HUDEP-2 (cell line): ENCODE data around the gene ARFIP1.
A peak's percentile ranks its signal among the peaks of the same experiment; 100 is the strongest.
"Not testable (repeated sequence)": the region's sequence is repeated elsewhere in the genome, so short reads cannot be mapped to it uniquely, and the experiment has no call there.

ENCODE experiments used
- DNase-seq, 76 experiments: peaks; one replicate each; lab custom pipeline; 2025; ENCODE audit not compliant: unreplicated experiment in 76 of 76; lab: John Stamatoyannopoulos, UW

Gene ARFIP1

DNA sequence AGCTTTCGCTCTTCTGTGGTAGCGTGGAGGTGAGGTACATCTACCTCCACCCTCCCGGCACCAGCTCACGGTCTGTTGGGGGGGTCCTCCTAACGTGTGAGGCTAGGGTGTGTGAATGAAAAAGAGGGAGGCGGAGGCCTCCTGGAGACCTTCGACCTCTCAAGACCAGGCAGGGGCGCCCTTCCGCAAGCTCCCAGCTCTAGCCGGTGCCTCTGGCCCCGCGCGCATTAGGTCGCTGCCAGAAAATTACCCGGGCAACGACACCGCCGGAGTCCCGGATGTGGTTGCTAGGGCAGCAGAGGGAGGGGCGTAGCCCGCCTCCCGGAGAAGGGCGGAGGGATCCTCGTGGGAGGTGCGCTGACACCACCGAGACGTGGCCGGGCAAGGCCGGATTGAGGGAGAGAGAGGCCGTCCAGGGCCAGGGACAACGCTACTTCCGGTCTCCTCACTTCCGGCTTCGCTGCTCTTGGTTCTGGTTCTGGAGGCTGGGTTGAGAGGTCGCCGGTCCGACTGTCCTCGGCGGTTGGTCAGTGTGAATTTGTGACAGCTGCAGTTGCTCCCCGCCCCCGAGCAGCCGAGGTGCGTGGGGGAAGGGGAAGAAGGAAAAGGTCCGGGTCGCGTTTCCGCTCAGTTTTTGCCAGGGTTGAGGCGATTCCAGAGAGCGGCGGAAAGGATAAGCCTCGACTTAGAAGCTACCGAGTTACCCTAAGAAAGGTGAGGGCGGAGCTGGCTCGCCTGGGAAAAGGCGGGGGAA, at the start of gene ARFIP1, which contains the start of gene TIGD4:
Gene ARFIP1 (plus strand): TSS at position 442 of the 754 bp plus-strand sequence. CDS start 49,680 bp downstream, outside the sequence.
Gene TIGD4 (minus strand): TSS at position 218 of the 754 bp plus-strand sequence. CDS start 8,726 bp downstream, outside the sequence.
- peak; percentile 32 to 99 (median 96) for DNase-seq

GRCh38 chr4:152731997-152732396, 47.8 kb upstream of the ARFIP1 start:
- DNase-seq, result no peak

GRCh38 chr4:152734015-152734698, 45.6 kb upstream of the ARFIP1 start:
- no peak for DNase-seq

DNA sequence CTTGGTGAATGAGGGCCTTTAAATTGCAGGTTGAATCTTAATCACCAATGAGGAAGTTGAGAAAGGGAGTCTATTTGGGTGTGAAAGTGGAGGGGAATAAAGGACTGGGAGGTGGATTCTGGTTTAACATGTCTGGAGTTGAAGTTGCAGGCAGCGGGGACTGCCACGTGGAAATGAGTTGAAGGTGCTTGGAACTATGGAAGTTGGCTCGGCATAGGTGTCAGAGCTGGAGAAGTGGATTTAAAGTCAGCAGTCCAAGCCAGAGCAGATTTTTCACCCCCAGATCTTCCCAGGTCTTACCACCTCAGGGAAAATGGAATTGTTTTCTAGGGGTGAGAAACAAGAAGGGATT, 45.1 kb upstream of the ARFIP1 start:
- DNase-seq, result no peak

DNA sequence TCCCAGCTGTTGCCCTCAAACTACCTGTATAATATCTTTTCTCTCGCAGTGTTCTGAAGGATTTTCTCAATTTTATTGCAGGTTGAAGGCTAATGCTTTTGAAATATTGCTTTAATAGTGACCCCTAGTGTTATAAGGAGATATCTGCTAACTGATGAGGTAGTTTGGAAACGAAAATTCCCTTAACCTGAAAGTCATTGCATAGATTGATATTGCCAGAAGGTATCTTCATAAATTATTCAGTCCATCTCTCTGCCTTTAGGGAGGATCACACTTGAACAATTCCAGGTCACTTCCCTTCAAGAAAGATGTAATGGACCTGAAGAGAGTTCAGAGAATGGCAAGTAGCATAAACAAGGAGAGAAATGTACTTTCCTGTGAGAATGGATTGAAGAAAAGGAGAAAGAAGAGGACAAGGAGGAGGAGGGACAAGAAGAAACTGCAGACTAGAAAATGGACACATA, 44.3 kb upstream of the ARFIP1 start:
- peak in 5 of 76 experiments; percentile 2 to 14 (median 5) for DNase-seq

DNA sequence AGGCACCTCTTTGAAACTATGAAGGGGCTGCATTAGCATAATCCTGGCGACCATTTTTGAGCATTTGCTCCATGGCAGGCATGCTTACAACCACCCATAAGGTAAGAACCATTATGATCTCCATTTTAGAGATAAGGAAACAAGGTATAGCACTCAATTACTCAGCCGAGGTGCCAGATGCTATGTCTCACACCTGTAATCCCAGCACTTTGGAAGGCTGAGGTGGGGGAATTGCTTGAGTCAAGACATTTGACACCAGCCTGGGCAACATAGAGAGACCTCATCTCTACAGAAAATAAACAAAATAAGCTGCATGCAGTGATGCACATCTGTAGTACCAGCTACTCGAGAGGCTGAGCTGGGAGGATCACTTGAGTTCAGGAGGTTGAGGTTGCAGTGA, 43.8 kb upstream of the ARFIP1 start:
- no peak for DNase-seq

DNA sequence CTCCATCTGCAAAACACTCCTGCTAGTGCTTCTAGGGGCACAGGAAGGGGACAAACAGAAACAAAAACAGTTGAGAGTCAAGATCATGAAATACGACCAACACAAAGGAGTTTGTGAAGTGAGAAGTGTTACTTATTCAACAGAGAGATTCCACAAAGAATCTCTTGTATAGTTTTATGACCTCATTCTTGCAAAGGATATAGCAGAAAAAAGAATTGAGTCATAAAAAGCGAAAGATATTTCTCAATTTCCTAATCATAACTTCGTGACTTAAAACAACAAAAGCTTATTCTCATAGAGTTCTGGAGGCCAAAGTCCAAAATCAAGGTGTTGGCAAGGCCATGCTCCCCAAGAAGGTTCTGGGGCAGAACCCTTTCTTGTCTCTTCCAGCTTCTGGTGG, 40.9 kb upstream of the ARFIP1 start:
- peak in 1 of 76 experiments; percentile 1 for DNase-seq

- no peak for DNase-seq
These were observed 32.3 kb upstream of the ARFIP1 start for GRCh38 chr4:152747444-152747843.

GRCh38 chr4:152748619-152749018, 31.1 kb upstream of the ARFIP1 start:
- no peak for DNase-seq

DNA sequence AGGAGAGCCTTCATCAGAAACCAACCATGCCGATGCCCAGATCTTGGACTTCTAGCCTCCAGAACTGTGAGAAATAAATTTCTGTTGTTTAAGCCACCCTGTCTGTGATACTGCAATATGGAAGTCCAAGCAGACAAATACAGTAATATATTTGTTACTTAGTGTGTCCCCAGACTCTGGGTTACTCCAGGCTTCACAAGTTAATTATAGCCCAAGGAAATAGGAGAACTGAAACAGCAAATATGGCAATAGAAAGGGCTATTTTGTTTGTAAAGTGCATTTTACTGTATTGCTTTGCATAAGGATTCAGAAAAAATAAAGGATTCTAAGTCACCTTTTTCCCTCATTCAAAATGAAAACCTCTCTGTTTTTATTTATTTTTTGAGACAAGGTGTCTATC, 16.0 kb upstream of the ARFIP1 start:
- DNase-seq, result no peak

DNA sequence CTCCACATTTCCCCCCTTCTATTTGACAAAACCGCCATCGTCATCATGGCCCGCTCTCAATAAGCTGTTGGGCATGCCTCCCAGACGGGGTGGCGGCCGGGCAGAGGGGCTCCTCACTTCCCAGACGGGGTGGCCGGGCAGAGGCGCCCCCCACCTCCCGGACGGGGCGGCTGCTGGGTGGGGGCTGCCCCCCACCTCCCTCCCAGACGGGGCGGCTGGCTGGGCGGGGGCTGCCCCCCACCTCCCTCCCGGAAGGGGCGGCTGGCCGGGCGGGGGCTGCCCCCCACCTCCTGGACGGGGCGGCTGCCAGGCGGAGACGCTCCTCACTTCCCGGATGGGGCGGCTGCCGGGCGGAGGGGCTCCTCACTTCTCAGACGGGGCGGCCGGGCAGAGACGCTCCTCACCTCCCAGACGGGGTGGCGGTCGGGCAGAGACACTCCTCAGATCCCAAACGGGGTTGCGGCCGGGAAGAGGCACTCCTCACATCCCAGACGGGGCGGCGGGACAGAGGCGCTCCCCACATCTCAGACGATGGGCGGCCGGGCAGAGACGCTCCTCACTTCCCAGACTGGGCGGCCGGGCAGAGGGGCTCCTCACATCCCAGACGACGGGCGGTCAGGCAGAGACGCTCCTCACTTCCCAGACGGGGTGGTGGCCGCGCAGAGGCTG, 14.6 kb upstream of the ARFIP1 start:
- DNase-seq, result not testable (repeated sequence)

DNA sequence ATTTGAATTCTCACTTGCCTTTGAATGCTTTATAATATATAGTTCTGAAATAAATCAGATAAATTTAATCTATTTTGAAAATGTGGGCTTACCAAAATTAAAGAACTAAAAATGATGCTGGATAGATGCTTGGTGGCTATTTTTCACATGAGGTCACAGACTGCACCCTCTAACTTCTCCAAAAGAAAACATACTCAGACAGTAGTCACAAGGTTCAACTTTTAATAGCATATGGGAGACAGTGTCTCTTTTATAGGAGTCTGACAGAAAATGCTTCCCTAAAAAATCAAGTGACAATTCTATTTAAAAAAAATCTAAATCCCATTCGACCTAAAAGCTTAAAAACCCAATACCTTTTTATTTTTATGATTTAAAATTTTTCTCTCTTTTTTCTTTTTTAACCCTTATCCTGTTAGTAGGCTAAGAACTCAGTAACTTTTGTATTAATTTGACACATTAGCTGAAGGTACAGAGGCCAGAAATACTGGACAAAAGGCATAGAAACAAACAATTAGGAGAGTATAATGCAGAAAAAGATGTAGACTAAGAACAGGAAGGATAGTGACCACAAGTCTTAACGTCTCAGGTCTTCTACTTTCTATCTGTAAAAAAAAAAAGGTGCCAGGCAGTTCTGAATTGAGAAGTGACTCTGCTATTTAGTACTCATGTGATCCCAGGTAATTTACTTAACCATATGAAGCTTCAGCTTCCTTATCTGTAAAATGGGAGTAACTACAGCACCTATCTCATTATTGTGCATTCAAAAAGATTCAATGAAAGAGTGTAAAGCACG, 7.8 kb upstream of the ARFIP1 start:
- DNase-seq, result no peak

GRCh38 chr4:152773339-152773738, 6.4 kb upstream of the ARFIP1 start:
- DNase-seq, result no peak

GRCh38 chr4:152773953-152774352, 5.8 kb upstream of the ARFIP1 start:
- DNase-seq, result no peak

DNA sequence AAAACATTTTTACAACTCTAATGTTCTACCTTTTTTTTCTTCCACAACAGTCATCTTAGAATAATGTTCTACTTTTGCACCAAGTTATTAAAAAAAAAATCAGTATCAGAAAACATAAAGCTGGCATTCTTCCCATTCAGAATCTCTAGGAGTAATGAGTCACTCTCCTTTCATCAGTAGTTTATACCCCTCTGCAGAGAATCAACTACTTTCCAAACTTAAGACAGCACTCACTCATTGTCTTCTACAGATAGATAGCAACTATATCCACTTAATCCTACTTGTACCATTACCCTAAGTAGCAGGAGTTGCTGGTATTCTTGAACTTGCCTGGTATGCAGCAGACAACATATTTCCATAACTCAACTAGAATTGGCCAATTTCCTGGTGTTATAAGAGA, 3.4 kb upstream of the ARFIP1 start:
- DNase-seq, result peak in 2 of 76 experiments; percentile 1 to 17

DNA sequence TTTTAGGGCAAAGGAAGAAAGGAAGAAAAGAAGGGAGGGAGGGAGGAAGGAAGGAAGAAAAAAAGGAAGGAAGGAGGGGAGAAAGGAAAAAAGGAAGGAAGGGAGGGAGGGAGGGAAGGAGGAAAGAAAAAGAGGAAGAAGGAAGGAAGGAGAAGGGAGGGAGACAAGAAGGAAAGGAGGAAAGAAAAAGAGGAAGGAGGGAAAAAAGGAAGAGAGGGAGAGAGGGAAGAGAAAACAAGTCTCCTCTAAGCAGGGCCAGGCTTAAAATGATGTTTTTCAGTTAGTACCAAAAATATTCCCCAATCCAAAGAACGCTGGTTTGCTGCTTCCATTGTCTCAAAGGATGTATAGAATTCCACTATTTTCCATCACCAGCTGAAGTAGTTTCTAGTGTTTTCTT, 2.3 kb upstream of the ARFIP1 start:
- DNase-seq, result no peak

GRCh38 chr4:152778656-152779512, 870 bp upstream of the ARFIP1 start:
- peak in 11 of 76 experiments; percentile 1 to 45 (median 7) for DNase-seq

- peak in 23 of 76 experiments; percentile 1 to 59 (median 37) for DNase-seq
These were observed 569 bp downstream of the ARFIP1 start for GRCh38 chr4:152780267-152780778.
